GM21576 (cell line): ENCODE measurements around the gene NCOA6.
A peak's percentile ranks its signal among the peaks of the same experiment; 100 is the strongest.

Experiments
- ATAC-seq: cut with Tn5 transposase; IDR thresholded peaks from one replicate; pipeline ENCODE4 v1.9.1; 2021; ENCODE audit warnings: mild to moderate bottlenecking, moderate library complexity; ENCODE audit not compliant: unreplicated experiment

Gene NCOA6

DNA sequence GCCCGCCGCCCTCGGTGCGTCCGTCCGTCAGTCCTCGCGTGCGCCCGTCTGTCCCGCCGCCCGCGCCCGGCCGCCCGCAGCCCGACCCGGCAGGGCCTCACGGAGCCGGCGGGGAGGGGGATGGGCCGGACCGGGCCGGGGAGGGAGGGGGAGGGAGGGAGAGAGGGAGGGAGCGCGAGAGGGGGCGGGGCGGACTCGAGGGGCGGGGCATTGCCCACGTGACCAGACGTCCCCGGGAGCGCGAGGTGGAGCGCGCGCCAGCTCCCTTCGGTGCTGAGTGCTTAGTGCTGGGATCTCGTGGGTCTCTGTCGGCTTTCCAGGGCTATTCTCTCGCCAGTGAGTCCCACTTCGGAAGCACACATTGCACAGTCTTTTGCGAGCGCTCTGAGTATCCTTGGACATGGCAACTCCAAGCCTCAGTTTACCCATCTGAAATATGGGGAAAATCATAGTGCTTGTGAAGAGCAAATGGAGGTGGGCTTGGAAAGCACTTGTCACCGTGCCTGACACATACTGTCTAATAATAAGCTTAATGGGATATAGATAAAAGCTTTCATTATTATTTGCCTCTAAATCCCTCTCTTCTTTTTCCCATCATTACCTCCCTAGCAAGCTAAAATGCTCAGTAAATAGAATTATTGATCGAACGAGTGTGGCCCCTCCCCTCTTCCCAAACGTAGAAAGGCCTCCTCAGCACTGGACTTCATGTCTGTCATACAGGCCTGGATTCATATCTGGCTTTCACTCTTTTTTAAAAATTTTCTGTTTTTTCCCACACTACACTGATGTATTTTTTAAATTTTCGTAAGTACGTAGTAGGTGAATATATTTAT lies at the start of gene NCOA6:
Gene NCOA6 (minus strand): TSS at position 122 of the 833 bp plus-strand sequence. CDS start 43,296 bp downstream, outside the sequence.
- peak; percentile 58 for ATAC-seq

GRCh38 chr20:34874094-34874654 lies 48.7 kb upstream of the NCOA6 start:
- no peak for ATAC-seq

- ATAC-seq, result no peak
These were observed 48.2 kb upstream of the NCOA6 start for GRCh38 chr20:34873583-34874093.

GRCh38 chr20:34872622-34873224 lies 47.3 kb upstream of the NCOA6 start, which contains the start of gene GGT7:
TSS of gene GGT7 (minus strand) at chr20:34872856. CDS start at chr20:34872815, 41 bp downstream.
- ATAC-seq, result peak; percentile 42

- ATAC-seq, result no peak
These were observed 46.6 kb upstream of the NCOA6 start for GRCh38 chr20:34871966-34872621.

- no peak for ATAC-seq
These were observed 46.0 kb upstream of the NCOA6 start for GRCh38 chr20:34871320-34871926.

DNA sequence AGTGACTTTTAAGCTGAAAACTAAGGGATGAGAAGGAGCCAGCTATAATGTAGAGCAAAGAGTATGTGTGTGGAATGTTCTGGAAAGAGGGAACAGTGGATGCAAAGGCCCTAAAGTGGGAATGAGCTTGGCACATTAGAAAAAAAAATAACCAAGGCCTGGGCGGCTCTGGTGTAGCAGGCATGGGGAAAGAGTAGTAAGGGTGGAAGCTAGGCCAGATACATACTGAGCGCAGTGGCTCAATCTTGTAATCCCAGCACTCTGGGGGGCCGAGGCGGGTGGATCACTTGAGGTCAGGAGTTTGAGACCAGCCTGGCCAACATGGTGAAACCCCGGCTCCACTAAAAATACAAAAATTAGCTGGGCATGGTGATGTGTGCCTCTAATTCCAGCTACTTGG lies 38.8 kb upstream of the NCOA6 start:
- ATAC-seq, result no peak

DNA sequence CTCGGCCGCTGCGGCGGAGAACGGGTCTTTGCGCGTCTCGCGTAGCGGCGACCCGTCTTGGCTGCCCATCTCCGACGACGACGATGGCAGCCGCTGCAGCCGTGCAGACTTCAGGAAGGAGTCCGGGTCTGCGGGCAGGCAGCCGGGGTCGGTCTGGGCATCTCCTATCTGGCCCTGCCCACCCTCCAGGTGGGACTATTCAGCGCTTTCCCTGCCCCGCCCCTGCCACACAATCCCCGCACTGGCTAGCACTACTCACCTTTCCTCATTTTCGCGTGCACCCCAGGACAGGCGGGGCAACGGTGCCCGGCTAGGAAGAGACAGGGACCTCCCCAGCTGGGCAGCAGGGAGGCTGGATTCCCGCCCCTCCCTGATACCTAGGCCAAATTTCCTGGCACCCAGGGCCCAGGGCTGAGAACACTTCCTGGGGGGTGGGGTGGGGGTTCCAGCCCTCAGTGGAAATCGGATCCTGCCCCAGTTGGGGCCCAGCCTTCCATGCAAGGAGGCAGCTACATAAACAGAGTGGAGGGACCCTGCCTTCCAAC lies 38.0 kb upstream of the NCOA6 start:
- ATAC-seq, result no peak

DNA sequence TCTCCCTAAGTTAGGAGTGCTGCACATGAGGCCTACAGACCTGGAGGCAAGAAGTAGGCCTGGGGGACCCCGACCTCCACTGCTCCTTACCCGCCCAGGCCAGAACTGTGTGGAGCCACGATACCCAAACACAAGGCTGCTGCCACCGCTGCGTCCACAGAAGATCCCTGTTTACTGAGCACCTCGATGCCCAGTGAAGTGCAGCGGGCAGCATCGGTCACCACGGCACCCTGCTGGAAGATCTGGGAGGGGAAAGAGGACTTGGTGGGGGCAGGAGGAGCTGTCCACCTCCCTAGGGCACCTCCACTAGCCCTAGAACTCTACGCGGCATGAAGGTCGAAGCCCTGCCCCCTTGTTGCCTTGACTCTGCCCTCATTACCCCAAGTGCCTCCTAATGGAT lies 37.3 kb upstream of the NCOA6 start:
- no peak for ATAC-seq

DNA sequence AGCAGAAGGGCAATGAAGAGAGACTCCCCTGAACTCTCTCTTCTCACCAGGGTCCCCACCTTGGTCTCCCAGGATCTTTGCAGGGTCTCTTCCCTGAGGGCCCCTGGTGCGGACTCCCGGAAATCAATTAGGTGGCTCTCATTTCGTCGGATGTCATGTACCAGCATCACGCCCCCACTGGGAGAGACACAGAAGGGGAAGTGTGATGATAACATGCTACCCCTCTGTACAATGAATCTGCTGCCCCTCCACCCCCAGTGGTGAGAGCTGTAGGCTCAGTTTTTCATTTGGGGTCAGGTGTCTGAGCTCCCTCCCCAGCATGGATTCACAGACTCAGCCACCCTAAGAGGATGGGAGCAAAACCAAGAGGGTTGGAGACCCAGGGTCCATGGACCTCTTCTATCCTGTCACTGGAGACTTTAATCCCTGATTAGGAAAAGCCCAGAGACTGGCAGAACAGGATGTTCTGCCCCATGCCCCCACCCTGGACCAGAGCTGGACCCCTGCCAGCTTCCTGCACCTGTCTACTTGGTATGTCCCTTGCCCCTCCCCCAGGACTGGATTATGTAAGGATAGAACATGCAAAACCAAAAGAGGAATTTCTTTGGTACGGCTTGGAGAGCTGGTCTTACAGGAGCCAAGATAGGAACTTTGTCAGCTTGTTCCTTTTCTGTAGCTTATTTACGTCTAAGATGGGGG lies 36.1 kb upstream of the NCOA6 start:
- no peak for ATAC-seq

DNA sequence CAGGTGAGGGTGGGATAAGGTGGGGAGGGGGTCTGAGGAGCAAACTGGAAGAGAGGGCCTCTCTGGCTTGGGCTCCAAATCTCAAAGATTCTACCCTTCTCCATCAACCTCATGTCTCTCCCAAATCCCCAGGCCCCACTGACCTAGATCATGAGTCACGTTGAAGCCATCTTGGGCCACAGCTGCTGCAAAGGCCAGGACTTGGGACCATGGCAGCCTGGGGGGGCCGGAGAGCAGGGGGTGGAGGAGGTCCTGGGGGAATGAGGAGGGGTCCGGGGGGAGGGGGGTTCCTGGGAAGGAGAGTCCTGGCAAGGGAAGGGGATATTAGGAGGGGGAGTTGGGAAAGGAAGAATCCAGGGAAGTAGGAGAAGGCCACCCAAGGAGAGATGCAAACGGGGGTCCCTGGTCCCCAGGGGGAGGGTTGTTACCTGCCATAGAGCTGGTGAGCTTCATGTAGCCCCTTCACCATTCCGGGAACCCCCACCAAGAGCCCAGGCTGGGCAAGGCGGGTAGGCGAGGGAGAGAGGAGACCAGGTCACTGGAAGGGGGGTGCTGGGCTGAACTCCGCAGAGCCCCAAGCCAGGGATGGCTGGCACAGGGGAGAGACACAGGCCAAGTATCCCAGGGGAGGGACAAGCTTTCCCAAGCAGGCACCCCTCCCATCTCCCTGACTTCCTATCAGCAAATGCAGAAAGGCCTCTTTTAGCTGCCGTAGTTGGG lies 34.5 kb upstream of the NCOA6 start:
- ATAC-seq, result no peak

DNA sequence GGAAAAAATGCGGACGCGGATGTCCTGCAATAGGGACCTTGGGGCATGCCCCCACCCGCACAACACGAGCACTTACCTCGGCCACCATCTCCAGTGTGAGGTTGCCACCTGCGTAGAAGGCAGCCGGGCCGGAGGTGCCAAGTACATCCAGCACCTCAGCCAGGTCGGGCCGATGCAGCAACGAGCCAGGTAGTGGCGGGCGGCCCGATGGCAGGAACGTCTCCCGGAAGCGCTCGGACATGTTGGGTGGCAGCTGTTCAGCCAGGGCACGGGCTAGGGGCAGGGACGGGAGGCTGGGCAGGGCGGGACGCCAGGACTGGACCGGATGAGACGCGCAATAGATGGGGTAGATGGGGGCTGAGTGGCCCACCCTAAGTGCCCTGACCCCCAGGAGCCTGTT lies 33.9 kb upstream of the NCOA6 start:
- no peak for ATAC-seq

- ATAC-seq, result no peak
These were observed 26.8 kb upstream of the NCOA6 start for GRCh38 chr20:34852298-34852697.

- no peak for ATAC-seq
These were observed 25.5 kb upstream of the NCOA6 start for GRCh38 chr20:34850969-34851368.

GRCh38 chr20:34849778-34850177 lies 24.3 kb upstream of the NCOA6 start:
- ATAC-seq, result no peak

DNA sequence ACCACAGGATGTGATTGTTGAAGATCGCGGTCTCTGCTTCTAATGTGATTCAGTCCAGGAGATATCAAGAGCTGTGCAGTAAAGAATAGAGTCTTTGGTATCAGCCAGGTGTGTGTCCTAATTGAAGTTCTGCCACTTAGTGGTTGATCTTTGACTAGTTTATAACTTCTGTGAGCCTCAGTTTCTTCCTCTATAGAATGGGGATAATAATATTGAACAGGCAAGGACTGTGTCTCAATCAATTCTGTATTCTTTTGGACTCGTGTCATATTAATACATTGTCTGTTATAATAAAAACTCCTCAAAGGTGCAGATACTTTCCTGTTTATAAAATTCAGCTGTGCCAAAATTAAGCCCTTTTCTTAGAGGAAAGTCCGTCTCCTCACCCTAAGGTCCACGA lies 23.1 kb upstream of the NCOA6 start:
- ATAC-seq, result no peak

DNA sequence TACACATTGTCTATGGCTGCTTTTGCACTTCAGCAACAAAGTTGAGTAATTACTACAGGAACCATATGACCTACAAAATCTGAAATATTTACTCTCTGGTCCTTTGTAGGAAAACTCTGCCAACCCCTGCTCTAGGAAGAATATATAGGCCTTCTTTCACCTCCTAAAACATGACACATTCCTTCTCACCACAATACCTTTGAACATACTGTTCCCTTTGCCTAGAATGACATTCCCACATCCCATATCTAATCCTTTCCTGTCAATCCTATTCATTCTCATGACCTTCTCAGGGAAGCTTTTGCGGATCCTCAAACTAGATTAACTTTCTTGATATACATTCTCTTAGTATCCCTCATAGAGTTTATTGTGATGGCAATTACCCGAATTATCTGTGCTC lies 18.0 kb upstream of the NCOA6 start:
- no peak for ATAC-seq

GRCh38 chr20:34842143-34842542 lies 16.7 kb upstream of the NCOA6 start:
- ATAC-seq, result no peak

GRCh38 chr20:34834459-34834893 lies 9.0 kb upstream of the NCOA6 start:
- no peak for ATAC-seq
